ENCODE measurements around the gene NBPF1.
"Not testable (repeated sequence)": the region's sequence is repeated elsewhere in the genome, so short reads cannot be mapped to it uniquely, and the experiment has no call there.

The NBPF1 gene

DNA sequence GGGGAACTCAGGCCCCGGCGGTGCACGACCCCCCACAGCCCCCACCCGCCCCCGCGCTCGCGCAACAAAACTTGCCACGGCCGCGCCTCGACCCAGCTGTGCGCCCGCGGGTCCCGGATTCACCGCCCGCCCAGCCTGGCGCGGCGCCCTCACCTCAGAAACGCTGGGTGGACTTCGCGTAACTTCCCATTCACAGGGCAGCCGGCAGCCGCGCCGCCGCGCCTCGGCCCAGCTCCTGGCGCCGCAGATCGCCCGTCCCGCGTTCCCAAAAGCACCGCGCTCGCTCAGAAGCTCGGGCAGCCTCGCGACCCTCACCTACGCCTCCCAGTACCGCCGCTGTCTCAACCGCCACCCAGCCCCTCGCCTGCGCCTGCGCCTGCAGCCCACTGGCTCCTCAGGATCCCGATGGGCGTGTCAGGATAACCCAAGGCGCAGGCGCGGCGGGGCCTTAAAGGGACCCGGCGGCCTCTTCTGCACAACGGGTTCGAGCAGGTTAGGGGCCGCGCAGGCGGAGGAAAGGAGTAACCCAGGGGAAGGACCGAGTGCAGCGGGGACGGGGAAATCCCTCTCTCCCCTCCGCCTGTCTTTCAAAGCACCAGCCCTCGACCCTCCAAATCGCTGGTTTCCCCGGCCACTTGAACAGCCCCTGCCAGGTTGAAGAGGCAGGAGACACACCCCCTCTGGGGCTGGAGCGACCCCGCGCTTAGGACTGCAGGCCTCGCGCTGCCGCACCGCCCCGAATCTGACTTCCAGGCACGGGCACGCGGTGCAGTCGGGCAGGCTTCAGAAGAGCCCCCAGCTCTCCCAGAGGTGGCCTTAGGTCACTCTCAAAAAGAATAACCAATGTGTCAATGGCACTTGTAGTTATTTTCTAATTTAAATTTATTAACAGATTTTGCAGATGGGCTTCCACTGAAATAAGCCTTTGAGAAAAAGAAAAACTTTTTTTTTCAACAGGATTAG, at the start of gene NBPF1:
Gene NBPF1, minus strand, starts transcription at position 380 of the 963 bp plus-strand sequence.
- peak within 1 kb of the TSS; percentile 81 for H3K27ac ChIP-seq (ENCODE audit: low read depth, low read length)

DNA sequence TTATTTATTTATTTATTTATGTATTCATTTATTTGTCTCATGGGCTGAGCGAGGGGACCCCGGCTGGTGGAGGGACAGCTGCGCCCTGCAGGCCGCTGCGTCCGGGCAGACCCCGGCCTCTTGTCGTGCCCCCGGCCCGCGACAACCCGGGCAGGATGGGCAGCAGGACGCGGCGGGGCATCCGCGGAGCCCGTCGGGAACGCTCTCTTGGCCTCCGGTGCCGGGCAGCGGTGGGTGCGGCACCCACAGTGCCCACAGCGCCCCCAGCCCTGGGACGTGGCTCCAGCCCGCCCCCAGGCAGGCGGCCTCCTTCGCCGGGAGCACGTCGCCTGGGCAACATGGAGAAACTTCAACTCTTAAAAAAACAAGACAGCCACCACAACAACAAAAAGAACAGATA, 44.9 kb upstream of the NBPF1 start:
- H3K4me1 ChIP-seq (ENCODE audit: control insufficient read depth, insufficient read depth, low read length); H3K27ac ChIP-seq (ENCODE audit: low read depth, low read length); H3K4me3 ChIP-seq (ENCODE audit: low read depth, low read length); H3K9me3 ChIP-seq (ENCODE audit: control insufficient read depth, insufficient read depth, low read length); H3K36me3 ChIP-seq (ENCODE audit: control insufficient read depth, insufficient read depth, low read length); H3K27me3 ChIP-seq (ENCODE audit: control insufficient read depth, insufficient read depth, low read length); H3K9ac ChIP-seq (ENCODE audit: low read depth, low read length): not testable (repeated sequence)

More for the DNA sequence above, at the start of gene NBPF1:
- H3K9ac ChIP-seq (ENCODE audit: low read depth, low read length) = peak within 1 kb of the TSS; percentile 6
- H3K27me3 ChIP-seq (ENCODE audit: control insufficient read depth, insufficient read depth, low read length) = peaks cover 36% of the 10 kb centered on the region
- H3K36me3 ChIP-seq (ENCODE audit: control insufficient read depth, insufficient read depth, low read length) = peaks cover 4% of the 10 kb centered on the region; the same call in 1 of the 2 replicates
- peak within 1 kb of the TSS; percentile 60 for H3K4me3 ChIP-seq (ENCODE audit: low read depth, low read length)
- peaks cover 14% of the 10 kb centered on the region for H3K4me1 ChIP-seq (ENCODE audit: control insufficient read depth, insufficient read depth, low read length)
- H3K9me3 ChIP-seq (ENCODE audit: control insufficient read depth, insufficient read depth, low read length) = no peaks in the 10 kb centered on the region

DNA sequence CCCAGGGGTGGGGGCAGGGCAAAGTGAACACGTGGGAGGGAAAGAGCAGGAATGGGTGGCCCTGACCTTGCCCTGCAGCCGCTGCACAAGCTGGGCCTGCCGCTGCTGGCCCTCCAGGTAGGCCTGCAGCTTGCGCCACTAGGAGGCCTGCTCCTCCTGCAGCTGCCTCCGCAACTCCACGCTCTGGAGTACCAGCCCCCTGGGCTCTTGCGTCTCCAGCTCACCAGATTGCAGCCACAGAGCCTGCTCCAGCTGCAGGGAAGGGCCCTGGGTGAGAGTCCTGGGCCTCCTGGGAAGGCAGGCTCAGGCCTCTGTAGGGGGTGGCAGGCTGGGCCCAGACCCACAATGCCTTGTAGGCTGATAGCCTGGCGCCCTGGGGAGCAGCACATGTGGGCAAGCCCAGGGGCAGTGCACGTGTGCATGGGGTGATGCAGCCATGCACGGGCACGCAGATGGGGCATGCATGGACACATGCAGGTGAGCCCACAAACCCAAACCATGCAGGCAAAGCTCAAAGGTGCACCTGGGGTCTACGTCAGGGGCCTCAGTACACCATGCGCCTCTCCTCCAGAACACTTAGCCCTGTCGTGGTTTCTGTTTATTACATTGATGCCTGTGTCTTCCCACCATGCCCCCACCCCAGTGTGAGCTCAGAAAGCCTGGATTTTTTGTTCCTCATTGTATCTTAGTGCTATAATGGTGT, 43.8 kb upstream of the NBPF1 start:
- not testable (repeated sequence) for H3K4me3 ChIP-seq (ENCODE audit: low read depth, low read length); H3K36me3 ChIP-seq (ENCODE audit: control insufficient read depth, insufficient read depth, low read length); H3K4me1 ChIP-seq (ENCODE audit: control insufficient read depth, insufficient read depth, low read length); H3K9me3 ChIP-seq (ENCODE audit: control insufficient read depth, insufficient read depth, low read length); H3K27ac ChIP-seq (ENCODE audit: low read depth, low read length); H3K9ac ChIP-seq (ENCODE audit: low read depth, low read length); H3K27me3 ChIP-seq (ENCODE audit: control insufficient read depth, insufficient read depth, low read length)

DNA sequence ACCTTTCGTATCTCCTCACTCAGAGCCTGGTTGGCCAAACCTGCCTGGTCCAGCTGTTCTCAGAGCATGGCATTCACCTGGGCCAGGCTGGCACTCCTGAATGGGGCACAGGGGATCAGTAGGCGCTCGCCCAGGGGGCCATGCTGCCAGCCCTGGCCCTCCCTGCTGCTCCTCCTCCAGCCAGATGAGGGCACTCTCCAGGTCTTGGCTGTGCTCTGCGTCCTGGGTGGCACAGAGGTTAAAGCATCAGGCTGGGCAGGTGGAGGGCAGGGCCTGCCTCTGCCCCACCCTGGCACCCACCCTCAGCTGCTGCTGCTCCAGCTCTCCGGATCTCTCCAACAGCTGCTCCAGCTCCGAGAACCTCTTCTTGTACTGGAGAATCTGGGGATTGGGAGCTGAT, 43.2 kb upstream of the NBPF1 start:
- not testable (repeated sequence) for H3K27ac ChIP-seq (ENCODE audit: low read depth, low read length); H3K4me1 ChIP-seq (ENCODE audit: control insufficient read depth, insufficient read depth, low read length); H3K9ac ChIP-seq (ENCODE audit: low read depth, low read length); H3K36me3 ChIP-seq (ENCODE audit: control insufficient read depth, insufficient read depth, low read length); H3K9me3 ChIP-seq (ENCODE audit: control insufficient read depth, insufficient read depth, low read length); H3K4me3 ChIP-seq (ENCODE audit: low read depth, low read length); H3K27me3 ChIP-seq (ENCODE audit: control insufficient read depth, insufficient read depth, low read length)

DNA sequence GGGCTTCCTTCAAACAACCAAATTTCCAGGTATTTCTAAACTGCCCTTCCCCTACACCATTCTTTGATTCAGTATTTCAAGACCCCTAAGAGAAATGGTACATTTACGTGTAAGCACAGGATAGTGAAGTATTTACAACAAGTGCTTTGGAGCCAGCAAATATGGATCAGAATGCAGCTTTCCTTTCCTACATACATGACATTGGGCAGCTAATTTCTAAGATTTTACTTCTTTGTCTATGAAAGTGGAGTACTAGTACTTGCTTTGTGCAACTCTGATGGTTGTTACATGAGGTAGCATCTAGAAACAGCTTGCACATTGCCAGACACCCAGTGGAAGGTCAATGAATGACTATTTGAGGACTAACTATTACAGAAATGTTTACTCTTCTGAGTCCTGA, 38.2 kb upstream of the NBPF1 start:
- H3K9ac ChIP-seq (ENCODE audit: low read depth, low read length); H3K4me1 ChIP-seq (ENCODE audit: control insufficient read depth, insufficient read depth, low read length); H3K36me3 ChIP-seq (ENCODE audit: control insufficient read depth, insufficient read depth, low read length); H3K9me3 ChIP-seq (ENCODE audit: control insufficient read depth, insufficient read depth, low read length); H3K4me3 ChIP-seq (ENCODE audit: low read depth, low read length); H3K27ac ChIP-seq (ENCODE audit: low read depth, low read length): not testable (repeated sequence)
- peaks cover 15% of the 10 kb centered on the region for H3K27me3 ChIP-seq (ENCODE audit: control insufficient read depth, insufficient read depth, low read length)

DNA sequence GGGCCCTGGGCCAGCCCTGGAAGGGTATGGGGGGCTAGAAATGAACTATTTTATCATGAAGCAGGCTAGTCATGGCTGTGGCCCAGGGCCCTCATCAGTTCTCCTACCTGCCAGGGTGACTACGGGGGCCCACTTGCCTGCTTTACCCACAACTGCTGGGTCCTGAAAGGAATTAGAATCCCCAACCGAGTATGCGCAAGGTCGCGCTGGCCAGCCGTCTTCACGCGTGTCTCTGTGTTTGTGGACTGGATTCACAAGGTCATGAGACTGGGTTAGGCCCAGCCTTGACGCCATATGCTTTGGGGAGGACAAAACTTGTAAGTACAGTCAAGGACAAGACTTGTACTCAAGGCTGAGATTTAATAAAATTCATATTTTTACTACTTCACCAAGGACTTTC, 36.6 kb upstream of the NBPF1 start:
- not testable (repeated sequence) for H3K9ac ChIP-seq (ENCODE audit: low read depth, low read length); H3K4me3 ChIP-seq (ENCODE audit: low read depth, low read length); H3K9me3 ChIP-seq (ENCODE audit: control insufficient read depth, insufficient read depth, low read length); H3K27ac ChIP-seq (ENCODE audit: low read depth, low read length); H3K4me1 ChIP-seq (ENCODE audit: control insufficient read depth, insufficient read depth, low read length); H3K36me3 ChIP-seq (ENCODE audit: control insufficient read depth, insufficient read depth, low read length)
- H3K27me3 ChIP-seq (ENCODE audit: control insufficient read depth, insufficient read depth, low read length) = peaks cover 29% of the 10 kb centered on the region

DNA sequence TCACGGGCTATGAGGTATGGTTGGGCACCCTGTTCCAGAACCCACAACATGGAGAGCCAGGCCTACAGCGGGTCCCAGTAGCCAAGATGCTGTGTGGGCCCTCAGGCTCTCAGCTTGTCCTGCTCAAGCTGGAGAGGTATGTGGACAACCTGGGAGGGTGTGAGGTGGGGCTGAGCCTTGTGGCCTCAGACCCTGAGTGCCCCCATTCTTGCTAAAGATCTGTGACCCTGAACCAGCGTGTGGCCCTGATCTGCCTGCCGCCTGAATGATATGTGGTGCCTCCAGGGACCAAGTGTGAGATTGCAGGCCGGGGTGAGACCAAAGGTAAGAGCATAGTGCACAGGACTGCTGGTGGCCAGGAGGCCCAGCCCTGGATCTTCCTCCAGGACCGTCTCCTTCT, 36.0 kb upstream of the NBPF1 start:
- H3K4me3 ChIP-seq (ENCODE audit: low read depth, low read length); H3K36me3 ChIP-seq (ENCODE audit: control insufficient read depth, insufficient read depth, low read length); H3K9ac ChIP-seq (ENCODE audit: low read depth, low read length); H3K9me3 ChIP-seq (ENCODE audit: control insufficient read depth, insufficient read depth, low read length); H3K27ac ChIP-seq (ENCODE audit: low read depth, low read length); H3K4me1 ChIP-seq (ENCODE audit: control insufficient read depth, insufficient read depth, low read length): not testable (repeated sequence)
- peaks cover 29% of the 10 kb centered on the region for H3K27me3 ChIP-seq (ENCODE audit: control insufficient read depth, insufficient read depth, low read length)

DNA sequence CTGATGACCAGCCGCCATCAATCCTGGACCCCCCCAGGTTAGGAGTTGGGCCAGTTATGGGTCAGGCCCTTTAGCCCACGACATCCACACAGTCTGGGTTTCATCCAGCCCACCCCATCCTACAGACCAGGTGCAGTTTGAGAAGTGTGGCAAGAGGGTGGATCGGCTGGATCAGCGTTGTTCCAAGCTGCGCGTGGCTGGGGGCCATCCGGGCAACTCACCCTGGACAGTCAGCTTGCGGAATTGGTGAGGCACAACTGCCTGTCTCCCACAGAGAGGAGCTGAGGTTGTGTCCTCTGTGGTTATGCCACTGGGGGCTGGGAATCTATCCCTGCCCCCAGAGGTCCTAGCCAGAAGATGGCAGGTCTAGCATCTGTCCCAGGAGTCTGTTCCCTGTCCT, 35.4 kb upstream of the NBPF1 start:
- H3K27me3 ChIP-seq (ENCODE audit: control insufficient read depth, insufficient read depth, low read length) = peaks cover 33% of the 10 kb centered on the region
- not testable (repeated sequence) for H3K4me1 ChIP-seq (ENCODE audit: control insufficient read depth, insufficient read depth, low read length); H3K36me3 ChIP-seq (ENCODE audit: control insufficient read depth, insufficient read depth, low read length); H3K4me3 ChIP-seq (ENCODE audit: low read depth, low read length); H3K9me3 ChIP-seq (ENCODE audit: control insufficient read depth, insufficient read depth, low read length); H3K9ac ChIP-seq (ENCODE audit: low read depth, low read length); H3K27ac ChIP-seq (ENCODE audit: low read depth, low read length)

DNA sequence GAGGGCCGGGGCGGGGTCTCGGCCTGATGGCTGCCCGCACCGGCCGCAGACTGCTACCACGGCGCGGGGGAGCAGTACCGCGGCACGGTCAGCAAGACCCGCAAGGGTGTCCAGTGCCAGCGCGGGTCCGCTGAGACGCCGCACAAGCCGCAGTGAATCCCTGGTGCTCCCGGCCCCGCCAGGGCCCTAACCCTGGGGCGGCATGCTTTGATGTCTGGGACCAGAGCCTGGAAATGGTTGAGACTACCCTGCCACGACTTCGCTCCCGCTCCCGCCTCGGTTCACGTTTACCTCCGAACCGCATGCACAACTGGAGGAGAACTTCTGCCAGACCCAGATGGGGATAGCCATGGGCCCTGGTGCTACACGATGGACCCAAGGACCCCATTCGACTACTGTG, 34.9 kb upstream of the NBPF1 start:
- H3K9me3 ChIP-seq (ENCODE audit: control insufficient read depth, insufficient read depth, low read length); H3K27ac ChIP-seq (ENCODE audit: low read depth, low read length); H3K4me1 ChIP-seq (ENCODE audit: control insufficient read depth, insufficient read depth, low read length); H3K9ac ChIP-seq (ENCODE audit: low read depth, low read length); H3K36me3 ChIP-seq (ENCODE audit: control insufficient read depth, insufficient read depth, low read length): not testable (repeated sequence)
- Histone ChIP-seq H3K27me3 (ENCODE audit: control insufficient read depth, insufficient read depth, low read length) (peaks cover 33% of the 10 kb centered on the region), H3K4me3 (ENCODE audit: low read depth, low read length) (peak overlapping the region; percentile 33; the same call in 1 of the 2 replicates)

DNA sequence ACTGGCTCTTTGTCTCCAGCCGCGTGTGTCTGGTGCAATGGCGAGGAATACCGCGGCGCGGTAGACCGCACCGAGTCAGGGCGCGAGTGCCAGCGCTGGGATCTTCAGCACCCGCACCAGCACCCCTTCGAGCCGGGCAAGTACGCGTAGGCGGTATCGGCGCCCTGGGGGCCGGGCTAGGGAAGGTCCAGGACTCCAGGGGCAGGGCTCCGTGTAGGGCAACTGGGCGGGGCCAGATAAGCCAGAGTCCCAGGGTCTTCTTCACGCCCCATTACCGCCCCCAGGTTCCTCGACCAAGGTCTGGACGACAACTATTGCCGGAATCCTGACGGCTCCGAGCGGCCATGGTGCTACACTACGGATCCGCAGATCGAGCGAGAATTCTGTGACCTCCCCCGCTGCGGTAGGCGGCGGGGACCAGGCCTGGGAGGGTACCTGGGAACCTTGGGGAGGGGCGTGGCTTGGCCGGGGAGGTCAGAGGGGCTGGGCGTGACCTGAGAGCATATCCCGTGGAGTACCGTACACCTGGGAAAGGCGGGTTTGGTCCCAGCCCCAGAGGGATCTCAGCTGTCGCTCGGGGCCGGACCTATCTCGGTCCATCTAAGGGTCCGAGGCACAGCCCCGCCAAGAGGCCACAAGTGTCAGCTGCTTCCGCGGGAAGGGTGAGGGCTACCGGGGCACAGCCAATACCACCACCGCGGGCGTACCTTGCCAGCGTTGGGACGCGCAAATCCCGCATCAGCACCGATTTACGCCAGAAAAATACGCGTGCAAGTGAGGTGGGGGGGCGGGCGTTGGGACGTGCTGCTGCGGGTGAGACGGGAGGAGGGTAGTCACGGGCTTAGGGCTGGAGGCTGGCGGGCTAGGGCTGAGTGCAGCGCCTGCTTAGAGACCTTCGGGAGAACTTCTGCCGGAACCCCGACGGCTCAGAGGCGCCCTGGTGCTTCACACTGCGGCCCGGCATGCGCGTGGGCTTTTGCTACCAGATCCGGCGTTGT, 34.1 kb upstream of the NBPF1 start:
- not testable (repeated sequence) for H3K4me1 ChIP-seq (ENCODE audit: control insufficient read depth, insufficient read depth, low read length); H3K9me3 ChIP-seq (ENCODE audit: control insufficient read depth, insufficient read depth, low read length); H3K36me3 ChIP-seq (ENCODE audit: control insufficient read depth, insufficient read depth, low read length); H3K27ac ChIP-seq (ENCODE audit: low read depth, low read length); H3K9ac ChIP-seq (ENCODE audit: low read depth, low read length)
- Histone ChIP-seq H3K4me3 (ENCODE audit: low read depth, low read length) (peak overlapping the region; percentile 55), H3K27me3 (ENCODE audit: control insufficient read depth, insufficient read depth, low read length) (peaks cover 33% of the 10 kb centered on the region)

Measured in HUES48 (cell line).